GM06990 (cell line): ENCODE results near the gene SFMBT1.

ENCODE experiments used
- DNase-seq: peaks from one replicate; pipeline ENCODE4 v3.0.0-alpha.2; 2011; ENCODE audit not compliant: insufficient read length; ENCODE audit errors: extremely low read depth
- H3K27me3 ChIP-seq: replicated peaks from 2 replicates; pipeline ENCODE4 v1.6.0; 2011; ENCODE audit warnings: low read length; ENCODE audit not compliant: control insufficient read depth, insufficient read depth
- H3K36me3 ChIP-seq: 2 replicates; pipeline ENCODE4 v1.5.1; 2011; ENCODE audit warnings: low read length; ENCODE audit not compliant: control insufficient read depth, insufficient read depth
- H3K4me3 ChIP-seq: replicated peaks from 2 replicates; pipeline ENCODE4 v1.5.1; 2011; ENCODE audit warnings: low read depth, mild to moderate bottlenecking, control low read depth, low read length
- CTCF ChIP-seq: IDR thresholded peaks from 2 replicates; pipeline ENCODE4 v1.5.1; 2011; ENCODE audit warnings: low read length, control low read depth, mild to moderate bottlenecking, inconsistent platforms; ENCODE audit not compliant: insufficient read depth, poor library complexity, severe bottlenecking

The SFMBT1 gene

GRCh38 chr3:52879581-52879980 lies 166.3 kb downstream of the SFMBT1 start:
- H3K4me3 ChIP-seq, result no peak overlapping the region
- H3K27me3 ChIP-seq, result no peaks in the 10 kb centered on the region
- no peak for TF ChIP-seq CTCF
- no peak for DNase-seq
- peaks cover 2% of the 10 kb centered on the region; the same call in 1 of the 2 replicates for H3K36me3 ChIP-seq

- TF ChIP-seq CTCF, result no peak
- DNase-seq, result no peak
- Histone ChIP-seq H3K4me3 (no peak overlapping the region), H3K27me3 (no peaks in the 10 kb centered on the region), H3K36me3 (peaks cover 2% of the 10 kb centered on the region; the same call in 1 of the 2 replicates)
Observed at GRCh38 chr3:52879090-52879489, 166.8 kb downstream of the SFMBT1 start.

GRCh38 chr3:52877085-52877484 lies 168.8 kb downstream of the SFMBT1 start:
- no peak for TF ChIP-seq CTCF
- no peak for DNase-seq
- Histone ChIP-seq H3K27me3 (no peaks in the 10 kb centered on the region), H3K36me3 (peaks cover 2% of the 10 kb centered on the region; the same call in 1 of the 2 replicates), H3K4me3 (no peak overlapping the region)

GRCh38 chr3:52874864-52875587 lies 170.8 kb downstream of the SFMBT1 start:
- no peaks in the 10 kb centered on the region for H3K27me3 ChIP-seq
- no peak for TF ChIP-seq CTCF
- no peak overlapping the region for H3K4me3 ChIP-seq
- H3K36me3 ChIP-seq, result peaks cover 2% of the 10 kb centered on the region; the same call in 1 of the 2 replicates
- DNase-seq, result no peak

GRCh38 chr3:52874160-52874701 lies 171.6 kb downstream of the SFMBT1 start:
- no peak for TF ChIP-seq CTCF
- Histone ChIP-seq H3K4me3 (no peak overlapping the region), H3K27me3 (no peaks in the 10 kb centered on the region), H3K36me3 (peaks cover 2% of the 10 kb centered on the region; the same call in 1 of the 2 replicates)
- no peak for DNase-seq
